GM12864 (cell line): ENCODE data around the gene CCL2.

ENCODE experiments used
- DNase-seq: peaks from one replicate; pipeline ENCODE4 v3.0.0-alpha.2; 2011; ENCODE audit warnings: low read depth
- H3K4me3 ChIP-seq: 2 replicates; pipeline ENCODE4 v1.5.1; 2011; ENCODE audit warnings: mild to moderate bottlenecking, low read depth, low read length, control low read depth
- CTCF ChIP-seq: IDR thresholded peaks from 2 replicates; pipeline ENCODE4 v1.5.1; 2011; ENCODE audit warnings: low read depth, mild to moderate bottlenecking, moderate library complexity, low read length, control low read depth, inconsistent platforms; ENCODE audit errors: missing control alignments

CCL2 gene

GRCh38 chr17:34220045-34220751 is 34.9 kb upstream of the CCL2 start:
- no peak for DNase-seq
- no peak for TF ChIP-seq CTCF
- H3K4me3 ChIP-seq: no peak overlapping the region

GRCh38 chr17:34220752-34221395 is 34.2 kb upstream of the CCL2 start:
- DNase-seq: no peak
- no peak overlapping the region for H3K4me3 ChIP-seq
- no peak for TF ChIP-seq CTCF

GRCh38 chr17:34221411-34221810 is 33.7 kb upstream of the CCL2 start:
- no peak for DNase-seq
- TF ChIP-seq CTCF: no peak
- no peak overlapping the region for H3K4me3 ChIP-seq

- H3K4me3 ChIP-seq: no peak overlapping the region
- TF ChIP-seq CTCF: no peak
- no peak for DNase-seq
These were observed 32.2 kb upstream of the CCL2 start for GRCh38 chr17:34222722-34223497.

GRCh38 chr17:34225046-34225445 is 30.0 kb upstream of the CCL2 start:
- H3K4me3 ChIP-seq: no peak overlapping the region
- no peak for DNase-seq
- TF ChIP-seq CTCF: no peak

GRCh38 chr17:34226011-34226743 is 28.9 kb upstream of the CCL2 start:
- DNase-seq: no peak
- no peak overlapping the region for H3K4me3 ChIP-seq
- TF ChIP-seq CTCF: no peak
